HCT116 (cell line): Measurements from ENCODE around the gene SEPTIN5. TPM values are rescaled to one million over a fixed set of nuclear protein-coding genes. Genes with fewer than 3 reads are reported as not detected.

Experiments
- ATAC-seq: fragments of 200-7000 bp; cut with Tn5 transposase; 2 replicates; pipeline ENCODE4 v1.9.1; 2020; ENCODE audit warnings: mild to moderate bottlenecking, moderate library complexity
- BruUV-seq: library from RNA; stranded (reverse); fragments of 400-500 nt; replicated peaks from 2 replicates; lab custom pipeline; 2021; lab: Mats Ljungman, UMichigan
- CTCF ChIA-PET: fragments of 300-600 bp; sonication (Branson Sonifier 250); formaldehyde crosslinking; loops from one replicate; lab custom pipeline; 2021; ENCODE audit warnings: antibody characterized with exemption; lab: Charles Lee
- POLR2A ChIA-PET: fragments of 300-600, 350-600 bp; sonication (Branson Sonifier 250); formaldehyde crosslinking; loops from one replicate; lab custom pipeline; 2021; ENCODE audit warnings: antibody characterized with exemption; lab: Charles Lee
- RAD21 ChIA-PET, 2 experiments: fragments of 300-600 bp; sonication (Branson Sonifier 250); formaldehyde crosslinking; loops; one replicate each; lab custom pipeline; 2023; ENCODE audit warnings: low total read pairs in 2 of 2; ENCODE audit not compliant: uncharacterized antibody in 2 of 2, unreplicated experiment in 2 of 2, low non-redundant PET in 1 of 2; lab: Charles Lee
- DNase-seq: peaks from one replicate; pipeline ENCODE4 v3.0.0-alpha.2; 2010; ENCODE audit warnings: low read depth, low spot score
- H2AFZ ChIP-seq: fragments of 200-600 bp; shearing (Covaris generic), sonication (generic); 2 replicates; pipeline ENCODE4 v1.6.1; 2017; ENCODE audit warnings: low read depth, mixed run types, mixed read lengths, antibody characterized with exemption, low read length; ENCODE audit not compliant: poor library complexity, severe bottlenecking
- H3K27ac ChIP-seq: 2 replicates; pipeline ENCODE4 v1.5.1; 2012; ENCODE audit warnings: low read depth, low read length
- H3K27me3 ChIP-seq: fragments of 200-600 bp; sonication (generic); 2 replicates; pipeline ENCODE4 v1.6.1; 2016; ENCODE audit warnings: mixed run types, low read length, mixed read lengths; ENCODE audit not compliant: insufficient read depth
- H3K36me3 ChIP-seq, 2 experiments: fragments of 200-500 bp in 1 of 2; fragments of 200-600 bp in 1 of 2; sonication (Bioruptor generic) in 1 of 2; sonication (generic) in 1 of 2; 2 replicates each; pipeline versions ENCODE4 v1.5.1 to v1.6.1; 2014 to 2016; ENCODE audit warnings: low read length in 2 of 2, inconsistent platforms in 1 of 2, mixed read lengths in 1 of 2, mixed run types in 1 of 2; ENCODE audit not compliant: insufficient read depth in 2 of 2, control insufficient read depth in 1 of 2
- H3K4me1 ChIP-seq, 2 experiments: fragments of 200-600 bp in 1 of 2; sonication (generic) in 1 of 2; 2 replicates each; pipeline versions ENCODE4 v1.5.1 to v1.6.1; 2012 to 2017; ENCODE audit warnings: low read length in 2 of 2, inconsistent platforms in 1 of 2, mild to moderate bottlenecking in 1 of 2, mixed read lengths in 1 of 2, mixed run types in 1 of 2, moderate library complexity in 1 of 2; ENCODE audit not compliant: insufficient read depth in 2 of 2, control insufficient read depth in 1 of 2
- H3K4me2 ChIP-seq: fragments of 200-600 bp; sonication (generic); 2 replicates; pipeline ENCODE4 v1.6.1; 2017; ENCODE audit warnings: mixed run types, low read length, mixed read lengths
- H3K4me3 ChIP-seq, 2 experiments: fragments of 200-600 bp in 1 of 2; sonication (generic) in 1 of 2; replicated peaks in 1 of 2; 2 replicates each; pipeline ENCODE4 v1.5.1; 2011 to 2016; ENCODE audit warnings: low read length in 2 of 2, control low read depth in 1 of 2, low read depth in 1 of 2, mild to moderate bottlenecking in 1 of 2, mixed read lengths in 1 of 2, mixed run types in 1 of 2
- H3K79me2 ChIP-seq: fragments of 200-600 bp; sonication (generic); 2 replicates; pipeline ENCODE4 v1.6.1; 2017; ENCODE audit warnings: mild to moderate bottlenecking, mixed run types, low read length, moderate library complexity, mixed read lengths; ENCODE audit not compliant: insufficient read depth
- H3K9ac ChIP-seq: fragments of 200-600 bp; sonication (generic); 2 replicates; pipeline ENCODE4 v1.6.1; 2016; ENCODE audit warnings: low read length, mixed read lengths
- H3K9me2 ChIP-seq: fragments of 200-600 bp; sonication (generic), shearing (Covaris generic); 2 replicates; pipeline ENCODE4 v1.6.1; 2017; ENCODE audit warnings: mixed run types, mild to moderate bottlenecking, moderate library complexity; ENCODE audit not compliant: insufficient read depth
- H3K9me3 ChIP-seq, 2 experiments: fragments of 200-500 bp in 1 of 2; fragments of 200-600 bp in 1 of 2; sonication (Bioruptor generic) in 1 of 2; sonication (generic) in 1 of 2; 2 replicates each; pipeline ENCODE4 v1.6.1; 2014 to 2017; ENCODE audit warnings: low read length in 2 of 2, mixed read lengths in 2 of 2, inconsistent platforms in 1 of 2, low read depth in 1 of 2, mild to moderate bottlenecking in 1 of 2, mixed run types in 1 of 2, moderate library complexity in 1 of 2; ENCODE audit not compliant: control insufficient read depth in 1 of 2, insufficient read depth in 1 of 2
- H4K20me1 ChIP-seq: fragments of 200-600 bp; sonication (generic), shearing (Covaris generic); 2 replicates; pipeline ENCODE4 v1.6.1; 2017; ENCODE audit warnings: mixed run types, mild to moderate bottlenecking, moderate library complexity; ENCODE audit not compliant: insufficient read depth
- CBX3 ChIP-seq: IDR thresholded peaks from 2 replicates; pipeline ENCODE4 v1.6.1; 2012; ENCODE audit warnings: low read depth
- CEBPB ChIP-seq: IDR thresholded peaks from 2 replicates; pipeline ENCODE4 v1.6.1; 2012; ENCODE audit warnings: low read depth
- EGR1 ChIP-seq: IDR thresholded peaks from 2 replicates; pipeline ENCODE4 v1.6.1; 2012; ENCODE audit warnings: low read depth
- EZH2 ChIP-seq: fragments of 200-600 bp; sonication (generic); IDR thresholded peaks from 2 replicates; pipeline ENCODE4 v1.6.1; 2017; ENCODE audit warnings: antibody characterized with exemption, mixed run types
- FOSL1 ChIP-seq: IDR thresholded peaks from 2 replicates; pipeline ENCODE4 v1.6.1; 2012; ENCODE audit warnings: low read depth
- JUND ChIP-seq: IDR thresholded peaks from 2 replicates; pipeline ENCODE4 v1.6.1; 2012
- POLR2A ChIP-seq: IDR thresholded peaks from 2 replicates; pipeline ENCODE4 v1.7.0; 2011; ENCODE audit warnings: borderline replicate concordance; ENCODE audit not compliant: insufficient read depth, insufficient read length; ENCODE audit errors: extremely low read depth
- POLR2AphosphoS5 ChIP-seq: IDR thresholded peaks from 2 replicates; pipeline ENCODE4 v1.6.1; 2011; ENCODE audit warnings: mild to moderate bottlenecking, low read depth, low read length, moderate library complexity
- RAD21 ChIP-seq: IDR thresholded peaks from 2 replicates; pipeline ENCODE4 v1.6.1; 2012; ENCODE audit warnings: low read depth, mild to moderate bottlenecking
- SIN3A ChIP-seq: IDR thresholded peaks from 2 replicates; pipeline ENCODE4 v1.6.1; 2012; ENCODE audit warnings: low read depth
- SP1 ChIP-seq: IDR thresholded peaks from 2 replicates; pipeline ENCODE4 v1.6.1; 2012; ENCODE audit warnings: low read depth
- SRF ChIP-seq: IDR thresholded peaks from 2 replicates; pipeline ENCODE4 v1.6.1; 2012; ENCODE audit warnings: low read depth
- YY1 ChIP-seq: IDR thresholded peaks from 2 replicates; pipeline ENCODE4 v1.6.1; 2011; ENCODE audit warnings: low read length, low read depth, moderate library complexity, mild to moderate bottlenecking; ENCODE audit not compliant: insufficient replicate concordance; ENCODE audit errors: extremely low read depth
- ZFX ChIP-seq: fragments of 450-650 bp; IDR thresholded peaks from 2 replicates; pipeline ENCODE4 v1.6.1; 2017
- ZNF274 ChIP-seq: fragments of 200-500 bp; sonication (Bioruptor generic); IDR thresholded peaks from 2 replicates; pipeline ENCODE4 v1.6.1; 2014; ENCODE audit warnings: mild to moderate bottlenecking, low read depth, low read length, inconsistent platforms
- intact Hi-C: fragments of 100-400 bp; cut with micrococcal nuclease; formaldehyde crosslinking; loops from 2 replicates; pipeline ENCODE4 v1.10.0; 2022
- total RNA-seq: library from RNA; stranded (reverse); gene quantifications from one replicate; pipeline ENCODE4 v1.2.1, GENCODE V29; 2021; ENCODE audit not compliant: unreplicated experiment
- TF ChIP-seq, protein P1 (sequence below), 3 experiments: fragments of 200-600 bp in 1 of 3; sonication (generic) in 1 of 3; IDR thresholded peaks in 2 of 3; conservative IDR thresholded peaks in 1 of 3; 2 replicates each; pipeline ENCODE4 v1.5.1; 2012 to 2017; ENCODE audit warnings: low read depth in 2 of 3, low read length in 2 of 3, antibody characterized with exemption in 1 of 3, borderline replicate concordance in 1 of 3, control low read depth in 1 of 3, mild to moderate bottlenecking in 1 of 3, mixed read lengths in 1 of 3, mixed run types in 1 of 3, moderate library complexity in 1 of 3; ENCODE audit not compliant: insufficient read depth in 1 of 3
- TF ChIP-seq, protein P2 (sequence below): IDR thresholded peaks from 2 replicates; pipeline ENCODE4 v1.6.1; 2012
- TF ChIP-seq, protein P3 (sequence below): IDR thresholded peaks from 2 replicates; pipeline ENCODE4 v1.6.1; 2011; ENCODE audit warnings: mild to moderate bottlenecking, low read length, moderate library complexity; ENCODE audit not compliant: insufficient replicate concordance; ENCODE audit errors: extremely low read depth
- TF ChIP-seq, protein P4 (sequence below): IDR thresholded peaks from 2 replicates; pipeline ENCODE4 v1.6.1; 2012
- TF ChIP-seq, protein P5 (sequence below): IDR thresholded peaks from 2 replicates; pipeline ENCODE4 v1.6.1; 2012; ENCODE audit warnings: low read depth

SEPTIN5 gene
- total RNA-seq, 1 experiment from 2014 or later = 9.0 TPM

DNA sequence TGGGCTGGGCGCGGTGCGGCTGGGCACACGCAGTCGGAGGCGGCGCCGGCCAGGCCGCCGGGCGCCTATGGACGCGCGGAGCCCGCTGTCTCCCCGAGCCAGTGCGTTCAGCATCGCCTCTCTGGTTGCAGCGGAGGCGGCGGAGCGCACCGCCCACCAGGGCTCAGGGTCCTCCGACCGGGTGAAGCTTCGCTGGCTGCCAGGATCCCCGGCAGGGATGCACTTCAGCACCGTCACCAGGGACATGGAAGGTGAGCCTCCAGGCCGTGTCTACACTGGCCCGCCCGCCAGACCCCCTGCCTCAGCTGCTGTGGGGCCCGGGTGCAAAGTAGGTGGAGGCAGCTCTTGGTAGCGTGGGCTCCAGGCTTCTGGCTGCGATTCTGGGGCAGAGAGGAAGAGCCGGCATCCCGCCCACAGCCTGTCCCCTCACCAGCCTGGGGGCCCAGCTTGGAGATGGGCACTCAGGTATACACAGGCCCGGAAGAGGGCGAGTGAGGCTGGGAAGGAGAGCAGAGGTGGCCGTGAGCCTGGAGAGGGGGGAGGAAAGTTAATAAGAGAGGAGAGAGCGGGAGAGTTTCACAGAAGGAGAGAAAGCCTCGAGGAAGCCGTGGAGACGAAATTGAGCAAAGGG is 45.2 kb downstream of the SEPTIN5 start:
- Histone ChIP-seq H3K9me3 (no peaks in the 10 kb centered on the region), H3K27ac (no peak overlapping the region), H3K9ac (no peak overlapping the region), H4K20me1 (no peaks in the 10 kb centered on the region), H2AFZ (no peak overlapping the region), H3K27me3 (no peaks in the 10 kb centered on the region), H3K9me2 (no peaks in the 10 kb centered on the region), H3K36me3 (no peaks in the 10 kb centered on the region), H3K4me3 (no peak overlapping the region), H3K79me2 (no peaks in the 10 kb centered on the region), H3K4me2 (no peak overlapping the region), H3K4me1 (peaks cover 4 to 16% of the 10 kb centered on the region in 2 experiments; a peak in 3 of 4 replicates)
- DNase-seq = no peak
- CTCF ChIA-PET = no interaction called here
- intact Hi-C loops = no loop called here
- POLR2A ChIA-PET = no interaction called here
- RAD21 ChIA-PET = no interaction called here
- BruUV-seq = no TSS peak
- TF ChIP-seq JUND = no peak
- no peak for TF ChIP-seq CEBPB
- TF ChIP-seq YY1 = no peak
- TF ChIP-seq, protein P1, sequence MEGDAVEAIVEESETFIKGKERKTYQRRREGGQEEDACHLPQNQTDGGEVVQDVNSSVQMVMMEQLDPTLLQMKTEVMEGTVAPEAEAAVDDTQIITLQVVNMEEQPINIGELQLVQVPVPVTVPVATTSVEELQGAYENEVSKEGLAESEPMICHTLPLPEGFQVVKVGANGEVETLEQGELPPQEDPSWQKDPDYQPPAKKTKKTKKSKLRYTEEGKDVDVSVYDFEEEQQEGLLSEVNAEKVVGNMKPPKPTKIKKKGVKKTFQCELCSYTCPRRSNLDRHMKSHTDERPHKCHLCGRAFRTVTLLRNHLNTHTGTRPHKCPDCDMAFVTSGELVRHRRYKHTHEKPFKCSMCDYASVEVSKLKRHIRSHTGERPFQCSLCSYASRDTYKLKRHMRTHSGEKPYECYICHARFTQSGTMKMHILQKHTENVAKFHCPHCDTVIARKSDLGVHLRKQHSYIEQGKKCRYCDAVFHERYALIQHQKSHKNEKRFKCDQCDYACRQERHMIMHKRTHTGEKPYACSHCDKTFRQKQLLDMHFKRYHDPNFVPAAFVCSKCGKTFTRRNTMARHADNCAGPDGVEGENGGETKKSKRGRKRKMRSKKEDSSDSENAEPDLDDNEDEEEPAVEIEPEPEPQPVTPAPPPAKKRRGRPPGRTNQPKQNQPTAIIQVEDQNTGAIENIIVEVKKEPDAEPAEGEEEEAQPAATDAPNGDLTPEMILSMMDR (IDR thresholded peaks at IDR 0.05 in 2 of 3, conservative IDR thresholded peaks at IDR 0.05 in 1 of 3; ENCODE audit: borderline replicate concordance in 1 of 3, insufficient read depth in 1 of 3, low read depth in 2 of 3, low read length in 2 of 3) = no peak
- TF ChIP-seq, protein P2, sequence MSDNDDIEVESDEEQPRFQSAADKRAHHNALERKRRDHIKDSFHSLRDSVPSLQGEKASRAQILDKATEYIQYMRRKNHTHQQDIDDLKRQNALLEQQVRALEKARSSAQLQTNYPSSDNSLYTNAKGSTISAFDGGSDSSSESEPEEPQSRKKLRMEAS = no peak
- TF ChIP-seq, protein P3, sequence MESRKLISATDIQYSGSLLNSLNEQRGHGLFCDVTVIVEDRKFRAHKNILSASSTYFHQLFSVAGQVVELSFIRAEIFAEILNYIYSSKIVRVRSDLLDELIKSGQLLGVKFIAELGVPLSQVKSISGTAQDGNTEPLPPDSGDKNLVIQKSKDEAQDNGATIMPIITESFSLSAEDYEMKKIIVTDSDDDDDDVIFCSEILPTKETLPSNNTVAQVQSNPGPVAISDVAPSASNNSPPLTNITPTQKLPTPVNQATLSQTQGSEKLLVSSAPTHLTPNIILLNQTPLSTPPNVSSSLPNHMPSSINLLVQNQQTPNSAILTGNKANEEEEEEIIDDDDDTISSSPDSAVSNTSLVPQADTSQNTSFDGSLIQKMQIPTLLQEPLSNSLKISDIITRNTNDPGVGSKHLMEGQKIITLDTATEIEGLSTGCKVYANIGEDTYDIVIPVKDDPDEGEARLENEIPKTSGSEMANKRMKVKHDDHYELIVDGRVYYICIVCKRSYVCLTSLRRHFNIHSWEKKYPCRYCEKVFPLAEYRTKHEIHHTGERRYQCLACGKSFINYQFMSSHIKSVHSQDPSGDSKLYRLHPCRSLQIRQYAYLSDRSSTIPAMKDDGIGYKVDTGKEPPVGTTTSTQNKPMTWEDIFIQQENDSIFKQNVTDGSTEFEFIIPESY = no peak
- TF ChIP-seq SP1 = no peak
- TF ChIP-seq ZNF274 = no peak
- TF ChIP-seq RAD21 = no peak
- no peak for TF ChIP-seq SRF
- no peak for TF ChIP-seq CBX3
- no peak for TF ChIP-seq EZH2
- no peak for TF ChIP-seq SIN3A
- TF ChIP-seq FOSL1 = no peak
- TF ChIP-seq, protein P4, sequence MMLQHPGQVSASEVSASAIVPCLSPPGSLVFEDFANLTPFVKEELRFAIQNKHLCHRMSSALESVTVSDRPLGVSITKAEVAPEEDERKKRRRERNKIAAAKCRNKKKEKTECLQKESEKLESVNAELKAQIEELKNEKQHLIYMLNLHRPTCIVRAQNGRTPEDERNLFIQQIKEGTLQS = no peak
- no peak for TF ChIP-seq POLR2A
- no peak for TF ChIP-seq POLR2AphosphoS5
- TF ChIP-seq EGR1 = no peak
- TF ChIP-seq, protein P5, sequence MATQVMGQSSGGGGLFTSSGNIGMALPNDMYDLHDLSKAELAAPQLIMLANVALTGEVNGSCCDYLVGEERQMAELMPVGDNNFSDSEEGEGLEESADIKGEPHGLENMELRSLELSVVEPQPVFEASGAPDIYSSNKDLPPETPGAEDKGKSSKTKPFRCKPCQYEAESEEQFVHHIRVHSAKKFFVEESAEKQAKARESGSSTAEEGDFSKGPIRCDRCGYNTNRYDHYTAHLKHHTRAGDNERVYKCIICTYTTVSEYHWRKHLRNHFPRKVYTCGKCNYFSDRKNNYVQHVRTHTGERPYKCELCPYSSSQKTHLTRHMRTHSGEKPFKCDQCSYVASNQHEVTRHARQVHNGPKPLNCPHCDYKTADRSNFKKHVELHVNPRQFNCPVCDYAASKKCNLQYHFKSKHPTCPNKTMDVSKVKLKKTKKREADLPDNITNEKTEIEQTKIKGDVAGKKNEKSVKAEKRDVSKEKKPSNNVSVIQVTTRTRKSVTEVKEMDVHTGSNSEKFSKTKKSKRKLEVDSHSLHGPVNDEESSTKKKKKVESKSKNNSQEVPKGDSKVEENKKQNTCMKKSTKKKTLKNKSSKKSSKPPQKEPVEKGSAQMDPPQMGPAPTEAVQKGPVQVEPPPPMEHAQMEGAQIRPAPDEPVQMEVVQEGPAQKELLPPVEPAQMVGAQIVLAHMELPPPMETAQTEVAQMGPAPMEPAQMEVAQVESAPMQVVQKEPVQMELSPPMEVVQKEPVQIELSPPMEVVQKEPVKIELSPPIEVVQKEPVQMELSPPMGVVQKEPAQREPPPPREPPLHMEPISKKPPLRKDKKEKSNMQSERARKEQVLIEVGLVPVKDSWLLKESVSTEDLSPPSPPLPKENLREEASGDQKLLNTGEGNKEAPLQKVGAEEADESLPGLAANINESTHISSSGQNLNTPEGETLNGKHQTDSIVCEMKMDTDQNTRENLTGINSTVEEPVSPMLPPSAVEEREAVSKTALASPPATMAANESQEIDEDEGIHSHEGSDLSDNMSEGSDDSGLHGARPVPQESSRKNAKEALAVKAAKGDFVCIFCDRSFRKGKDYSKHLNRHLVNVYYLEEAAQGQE = no peak
- no peak for TF ChIP-seq ZFX
- ATAC-seq = no peak
